Measurements from ENCODE around the gene PUM2.

Gene PUM2

GRCh38 chr2:20361893-20362292 lies 11.2 kb upstream of the PUM2 start:
- no peak overlapping the region for H3K27ac Mint-ChIP-seq
- no peak overlapping the region for H3K4me3 Mint-ChIP-seq
- H3K36me3 Mint-ChIP-seq (ENCODE audit: low read depth) = no peaks in the 10 kb centered on the region
- H3K4me1 Mint-ChIP-seq (ENCODE audit: low read depth) = peaks cover 19% of the 10 kb centered on the region
- no peaks in the 10 kb centered on the region for H3K9me3 Mint-ChIP-seq
- no peaks in the 10 kb centered on the region for H3K27me3 Mint-ChIP-seq

GRCh38 chr2:20359096-20359495 lies 8.5 kb upstream of the PUM2 start:
- no peaks in the 10 kb centered on the region for H3K36me3 Mint-ChIP-seq (ENCODE audit: low read depth)
- no peaks in the 10 kb centered on the region for H3K9me3 Mint-ChIP-seq
- H3K27ac Mint-ChIP-seq = no peak overlapping the region
- no peaks in the 10 kb centered on the region for H3K4me1 Mint-ChIP-seq (ENCODE audit: low read depth)
- no peaks in the 10 kb centered on the region for H3K27me3 Mint-ChIP-seq
- H3K4me3 Mint-ChIP-seq = no peak overlapping the region

GRCh38 chr2:20357638-20358389 lies 7.2 kb upstream of the PUM2 start:
- Mint-ChIP-seq H3K27me3 (no peaks in the 10 kb centered on the region), H3K9me3 (no peaks in the 10 kb centered on the region), H3K27ac (no peak overlapping the region), H3K4me3 (no peak overlapping the region), H3K36me3 (ENCODE audit: low read depth) (no peaks in the 10 kb centered on the region), H3K4me1 (ENCODE audit: low read depth) (no peaks in the 10 kb centered on the region)

- no peak overlapping the region for H3K27ac Mint-ChIP-seq
- H3K27me3 Mint-ChIP-seq = no peaks in the 10 kb centered on the region
- no peaks in the 10 kb centered on the region for H3K4me1 Mint-ChIP-seq (ENCODE audit: low read depth)
- no peaks in the 10 kb centered on the region for H3K9me3 Mint-ChIP-seq
- no peaks in the 10 kb centered on the region for H3K36me3 Mint-ChIP-seq (ENCODE audit: low read depth)
- no peak overlapping the region for H3K4me3 Mint-ChIP-seq
These were observed 5.4 kb upstream of the PUM2 start for GRCh38 chr2:20356042-20356441.

- H3K4me3 Mint-ChIP-seq = no peak overlapping the region
- no peaks in the 10 kb centered on the region for H3K9me3 Mint-ChIP-seq
- no peaks in the 10 kb centered on the region for H3K4me1 Mint-ChIP-seq (ENCODE audit: low read depth)
- H3K27ac Mint-ChIP-seq = no peak overlapping the region
- no peaks in the 10 kb centered on the region for H3K27me3 Mint-ChIP-seq
- no peaks in the 10 kb centered on the region for H3K36me3 Mint-ChIP-seq (ENCODE audit: low read depth)
These were observed 4.5 kb upstream of the PUM2 start for GRCh38 chr2:20355131-20355530.

GRCh38 chr2:20353241-20353992 lies 2.8 kb upstream of the PUM2 start:
- no peak overlapping the region for H3K4me3 Mint-ChIP-seq
- no peaks in the 10 kb centered on the region for H3K27me3 Mint-ChIP-seq
- no peak overlapping the region for H3K27ac Mint-ChIP-seq
- no peaks in the 10 kb centered on the region for H3K9me3 Mint-ChIP-seq
- H3K36me3 Mint-ChIP-seq (ENCODE audit: low read depth) = peaks cover 16% of the 10 kb centered on the region
- peaks cover 10% of the 10 kb centered on the region for H3K4me1 Mint-ChIP-seq (ENCODE audit: low read depth)

GRCh38 chr2:20352581-20353216 lies 2.1 kb upstream of the PUM2 start:
- Mint-ChIP-seq H3K36me3 (ENCODE audit: low read depth) (peaks cover 20% of the 10 kb centered on the region), H3K4me3 (no peak overlapping the region), H3K27me3 (no peaks in the 10 kb centered on the region), H3K4me1 (ENCODE audit: low read depth) (peaks cover 15% of the 10 kb centered on the region), H3K27ac (no peak overlapping the region), H3K9me3 (no peaks in the 10 kb centered on the region)

- no peaks in the 10 kb centered on the region for H3K27me3 Mint-ChIP-seq
- H3K9me3 Mint-ChIP-seq = no peaks in the 10 kb centered on the region
- H3K4me3 Mint-ChIP-seq = no peak overlapping the region
- H3K27ac Mint-ChIP-seq = no peak overlapping the region
- peaks cover 20% of the 10 kb centered on the region for H3K4me1 Mint-ChIP-seq (ENCODE audit: low read depth)
- peaks cover 25% of the 10 kb centered on the region for H3K36me3 Mint-ChIP-seq (ENCODE audit: low read depth)
These were observed 1.6 kb upstream of the PUM2 start for GRCh38 chr2:20352230-20352578.

GRCh38 chr2:20351555-20352229 lies 1.0 kb upstream of the PUM2 start:
- no peaks in the 10 kb centered on the region for H3K27me3 Mint-ChIP-seq
- H3K36me3 Mint-ChIP-seq (ENCODE audit: low read depth) = peaks cover 29% of the 10 kb centered on the region

GRCh38 chr2:20350041-20350712 lies 467 bp downstream of the PUM2 start:
- Mint-ChIP-seq H3K4me1 (ENCODE audit: low read depth) (peaks cover 40% of the 10 kb centered on the region), H3K4me3 (peak overlapping the region; percentile 97), H3K27ac (peak overlapping the region; percentile 94), H3K36me3 (ENCODE audit: low read depth) (peaks cover 35% of the 10 kb centered on the region), H3K27me3 (no peaks in the 10 kb centered on the region), H3K9me3 (no peaks in the 10 kb centered on the region)

More at GRCh38 chr2:20351555-20352229, 1.0 kb upstream of the PUM2 start:
- Mint-ChIP-seq H3K4me1 (ENCODE audit: low read depth) (peaks cover 25% of the 10 kb centered on the region), H3K9me3 (no peaks in the 10 kb centered on the region), H3K27ac (no peak overlapping the region), H3K4me3 (no peak overlapping the region)

- Mint-ChIP-seq H3K27me3 (no peaks in the 10 kb centered on the region), H3K9me3 (no peaks in the 10 kb centered on the region), H3K36me3 (ENCODE audit: low read depth) (peaks cover 35% of the 10 kb centered on the region), H3K4me3 (peak overlapping the region; percentile 97), H3K27ac (peak overlapping the region; percentile 94), H3K4me1 (ENCODE audit: low read depth) (peaks cover 44% of the 10 kb centered on the region)
These were observed 1.1 kb downstream of the PUM2 start for GRCh38 chr2:20349513-20349921.

GRCh38 chr2:20348542-20348941 lies 2.1 kb downstream of the PUM2 start:
- Mint-ChIP-seq H3K9me3 (no peaks in the 10 kb centered on the region), H3K36me3 (ENCODE audit: low read depth) (peaks cover 35% of the 10 kb centered on the region), H3K27ac (peak overlapping the region; percentile 74), H3K4me1 (ENCODE audit: low read depth) (peaks cover 54% of the 10 kb centered on the region), H3K4me3 (peak overlapping the region; percentile 97), H3K27me3 (no peaks in the 10 kb centered on the region)

- H3K9me3 Mint-ChIP-seq = no peaks in the 10 kb centered on the region
- H3K27ac Mint-ChIP-seq = peak overlapping the region; percentile 75
- H3K4me1 Mint-ChIP-seq (ENCODE audit: low read depth) = peaks cover 63% of the 10 kb centered on the region
- H3K4me3 Mint-ChIP-seq = peak overlapping the region; percentile 27
- peaks cover 35% of the 10 kb centered on the region for H3K36me3 Mint-ChIP-seq (ENCODE audit: low read depth)
- no peaks in the 10 kb centered on the region for H3K27me3 Mint-ChIP-seq
These were observed 3.9 kb downstream of the PUM2 start for GRCh38 chr2:20346565-20347381.

- H3K36me3 Mint-ChIP-seq (ENCODE audit: low read depth) = peaks cover 28% of the 10 kb centered on the region
- H3K27me3 Mint-ChIP-seq = no peaks in the 10 kb centered on the region
- H3K4me1 Mint-ChIP-seq (ENCODE audit: low read depth) = peaks cover 84% of the 10 kb centered on the region
- H3K9me3 Mint-ChIP-seq = no peaks in the 10 kb centered on the region
- H3K27ac Mint-ChIP-seq = peak overlapping the region; percentile 63
- H3K4me3 Mint-ChIP-seq = no peak overlapping the region
These were observed 7.5 kb downstream of the PUM2 start for GRCh38 chr2:20343128-20343527.
